H9 (cell line): Measurements from ENCODE around the gene DACT2. TPM values are rescaled to one million over a fixed set of nuclear protein-coding genes. Genes with fewer than 3 reads are reported as not detected.

Experiments
- DNase-seq: peaks from one replicate; pipeline ENCODE4 v3.0.0-alpha.2; 2017
- H2AFZ ChIP-seq: one replicate; pipeline ENCODE4 v1.6.1; 2013; ENCODE audit warnings: mild to moderate bottlenecking, low read length, control low read depth, moderate library complexity
- H2AK5ac ChIP-seq: 2 replicates; pipeline ENCODE4 v1.6.1; 2013; ENCODE audit warnings: low read length, control low read depth, mixed read lengths; ENCODE audit not compliant: insufficient read length
- H2BK120ac ChIP-seq: one replicate; pipeline ENCODE4 v1.6.1; 2013; ENCODE audit warnings: low read depth, mild to moderate bottlenecking, low read length, control low read depth, inconsistent platforms; ENCODE audit not compliant: poor library complexity, severe bottlenecking
- H2BK12ac ChIP-seq: 2 replicates; pipeline ENCODE4 v1.6.1; 2013; ENCODE audit warnings: low read length, control low read depth, mixed read lengths, low read depth; ENCODE audit not compliant: insufficient read length
- H2BK15ac ChIP-seq: 2 replicates; pipeline ENCODE4 v1.6.1; 2013; ENCODE audit warnings: low read depth, low read length, control low read depth
- H2BK20ac ChIP-seq: one replicate; pipeline ENCODE4 v1.6.1; 2013; ENCODE audit warnings: low read depth, mild to moderate bottlenecking, low read length, control low read depth, inconsistent platforms; ENCODE audit not compliant: poor library complexity, severe bottlenecking
- H2BK5ac ChIP-seq: 2 replicates; pipeline ENCODE4 v1.6.1; 2013; ENCODE audit warnings: low read length, control low read depth, mixed read lengths; ENCODE audit not compliant: insufficient read length
- H3K14ac ChIP-seq: 2 replicates; pipeline ENCODE4 v1.6.1; 2013; ENCODE audit warnings: low read length, control low read depth; ENCODE audit not compliant: insufficient read depth
- H3K18ac ChIP-seq: 2 replicates; pipeline ENCODE4 v1.6.1; 2013; ENCODE audit warnings: low read depth, mild to moderate bottlenecking, mixed read lengths, low read length, control low read depth; ENCODE audit not compliant: insufficient read length
- H3K23ac ChIP-seq: 2 replicates; pipeline ENCODE4 v1.6.1; 2013; ENCODE audit warnings: low read length, control low read depth, mixed read lengths, low read depth; ENCODE audit not compliant: insufficient read length
- H3K23me2 ChIP-seq: 2 replicates; pipeline ENCODE4 v1.6.1; 2013; ENCODE audit warnings: low read depth, mild to moderate bottlenecking, mixed read lengths, low read length, control low read depth; ENCODE audit not compliant: insufficient read length, poor library complexity, severe bottlenecking
- H3K27ac ChIP-seq: 2 replicates; pipeline ENCODE4 v1.5.1; 2013; ENCODE audit warnings: low read length, control low read depth, mixed read lengths, low read depth; ENCODE audit not compliant: insufficient read length
- H3K27me3 ChIP-seq: 2 replicates; pipeline ENCODE4 v1.6.1; 2013; ENCODE audit warnings: low read length, control low read depth, inconsistent platforms; ENCODE audit not compliant: insufficient read depth
- H3K4ac ChIP-seq: 2 replicates; pipeline ENCODE4 v1.6.1; 2013; ENCODE audit warnings: low read depth, mild to moderate bottlenecking, control low read depth, inconsistent platforms, low read length, moderate library complexity
- H3K4me1 ChIP-seq: 2 replicates; pipeline ENCODE4 v1.6.1; 2013; ENCODE audit warnings: low read length, control low read depth, inconsistent platforms; ENCODE audit not compliant: insufficient read depth
- H3K4me2 ChIP-seq: 2 replicates; pipeline ENCODE4 v1.6.1; 2013; ENCODE audit warnings: low read length, control low read depth, mixed read lengths; ENCODE audit not compliant: insufficient read length, insufficient read depth
- H3K56ac ChIP-seq: 2 replicates; pipeline ENCODE4 v1.6.1; 2013; ENCODE audit warnings: low read depth, mild to moderate bottlenecking, mixed read lengths, low read length, control low read depth; ENCODE audit not compliant: insufficient read length
- H3K79me1 ChIP-seq: 2 replicates; pipeline ENCODE4 v1.6.1; 2013; ENCODE audit warnings: low read depth, mild to moderate bottlenecking, moderate library complexity, low read length, control low read depth, inconsistent platforms; ENCODE audit not compliant: insufficient read depth, poor library complexity, severe bottlenecking
- H3K79me2 ChIP-seq: 2 replicates; pipeline ENCODE4 v1.6.1; 2013; ENCODE audit warnings: low read length, control low read depth, inconsistent platforms; ENCODE audit not compliant: insufficient read depth
- H3K9ac ChIP-seq: 2 replicates; pipeline ENCODE4 v1.6.1; 2013; ENCODE audit warnings: low read length, control low read depth, mixed read lengths; ENCODE audit not compliant: insufficient read length; ENCODE audit errors: extremely low read depth
- H3K9me3 ChIP-seq: one replicate; pipeline ENCODE4 v1.6.1; 2013; ENCODE audit warnings: low read depth, low read length, inconsistent platforms; ENCODE audit not compliant: control insufficient read depth
- H3T11ph ChIP-seq: one replicate; pipeline ENCODE4 v1.6.1; 2013; ENCODE audit warnings: mild to moderate bottlenecking, low read length, control low read depth, inconsistent platforms
- H4K20me1 ChIP-seq: one replicate; pipeline ENCODE4 v1.6.1; 2013; ENCODE audit not compliant: control insufficient read depth, insufficient read length, insufficient read depth
- H4K5ac ChIP-seq: 2 replicates; pipeline ENCODE4 v1.6.1; 2013; ENCODE audit warnings: low read depth, mild to moderate bottlenecking, mixed read lengths, low read length, control low read depth; ENCODE audit not compliant: insufficient read length
- H4K8ac ChIP-seq: replicated peaks from 2 replicates; pipeline ENCODE4 v1.6.1; 2013; ENCODE audit warnings: low read length, control low read depth, mixed read lengths, low read depth; ENCODE audit not compliant: insufficient read length
- H4K91ac ChIP-seq: 2 replicates; pipeline ENCODE4 v1.6.1; 2013; ENCODE audit warnings: low read depth, mild to moderate bottlenecking, moderate library complexity, mixed read lengths, low read length, control low read depth; ENCODE audit not compliant: insufficient read length
- H3K27ac Mint-ChIP-seq, 3 experiments: 2 replicates in 2 of 3; 3 replicates in 1 of 3; pipeline ENCODE4 v1.8.0; 2020 to 2021; ENCODE audit warnings: mixed read lengths in 3 of 3, mild to moderate bottlenecking in 1 of 3, moderate library complexity in 1 of 3
- H3K27me3 Mint-ChIP-seq: 2 replicates; pipeline ENCODE4 v1.8.0; 2021; ENCODE audit warnings: low read depth, mild to moderate bottlenecking, moderate library complexity, mixed read lengths
- H3K36me3 Mint-ChIP-seq, 3 experiments: 2 replicates in 2 of 3; 3 replicates in 1 of 3; pipeline ENCODE4 v1.8.0; 2020 to 2021; ENCODE audit warnings: low read depth in 3 of 3, mixed read lengths in 3 of 3; ENCODE audit not compliant: insufficient read depth in 1 of 3
- H3K4me1 Mint-ChIP-seq, 2 experiments: 2 replicates each; pipeline ENCODE4 v1.8.0; 2020; ENCODE audit warnings: mixed read lengths in 2 of 2
- H3K4me3 Mint-ChIP-seq, 2 experiments: 2 replicates in 1 of 2; 3 replicates in 1 of 2; pipeline ENCODE4 v1.8.0; 2020 to 2021; ENCODE audit warnings: mild to moderate bottlenecking in 2 of 2, mixed read lengths in 2 of 2, moderate library complexity in 1 of 2
- H3K9me3 Mint-ChIP-seq, 2 experiments: 2 replicates in 1 of 2; 3 replicates in 1 of 2; pipeline ENCODE4 v1.8.0; 2020; ENCODE audit warnings: mild to moderate bottlenecking in 2 of 2, mixed read lengths in 2 of 2, moderate library complexity in 1 of 2
- WGBS: extraction: QIAGEN DNeasy Blood & Tissue Kit; methylation state at CpG from one replicate; pipeline ENCODE4 v1.1.7; 2013; ENCODE audit warnings: missing lambda C conversion rate, low lambda C conversion rate, mixed read lengths; ENCODE audit not compliant: insufficient read length; ENCODE audit errors: extremely low coverage; 5-methylcytosine and 5-hydroxymethylcytosine counted together
- total RNA-seq: library from RNA; stranded (reverse); gene quantifications from 2 replicates; pipeline ENCODE4 v1.2.1, GENCODE V29; 2021
- TF ChIP-seq, protein P1 (sequence below): fragments of 200-600 bp; sonication (generic); conservative IDR thresholded peaks from 3 replicates; pipeline ENCODE4 v1.8.0; 2021; ENCODE audit warnings: antibody characterized with exemption, mild to moderate bottlenecking

The DACT2 gene
- total RNA-seq, 1 experiment from 2014 or later: 1.8 TPM

DNA sequence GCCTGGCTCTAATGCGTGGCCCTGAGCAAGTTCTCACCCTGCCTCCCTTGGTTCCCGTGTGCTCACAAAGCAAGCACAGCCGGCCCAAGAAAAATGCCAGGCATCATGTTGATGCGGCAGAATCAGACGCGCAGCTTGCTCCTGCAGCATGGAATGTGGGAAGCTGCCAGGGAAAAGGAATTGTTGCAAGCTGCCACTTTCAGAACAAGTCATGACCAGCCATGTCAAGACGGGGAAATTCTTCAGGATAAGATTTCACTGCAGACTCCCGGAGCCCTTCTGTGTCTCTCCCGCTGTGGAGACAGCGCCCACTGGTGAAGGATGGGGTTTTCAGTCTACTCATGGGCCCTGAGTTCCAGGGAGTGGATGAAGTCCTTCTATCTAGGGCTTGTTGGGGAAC lies 4.6 kb downstream of the DACT2 start:
- Histone ChIP-seq H3K4me2 (no peak overlapping the region), H3T11ph (no peak overlapping the region), H3K27me3 (no peaks in the 10 kb centered on the region), H3K9ac (no peak overlapping the region), H2BK12ac (no peak overlapping the region), H3K23ac (no peak overlapping the region), H2BK120ac (no peak overlapping the region), H4K91ac (no peak overlapping the region), H3K23me2 (peaks cover 9% of the 10 kb centered on the region), H2BK20ac (no peak overlapping the region), H3K18ac (no peak overlapping the region), H2BK5ac (no peak overlapping the region), H2BK15ac (no peak overlapping the region), H3K9me3 (no peaks in the 10 kb centered on the region), H3K79me2 (no peaks in the 10 kb centered on the region), H3K27ac (no peak overlapping the region), H3K14ac (no peak overlapping the region; the same call in 1 of the 2 replicates), H3K56ac (no peak overlapping the region), H2AFZ (no peak overlapping the region), H3K79me1 (no peaks in the 10 kb centered on the region), H3K4me1 (peaks cover 9% of the 10 kb centered on the region), H2AK5ac (no peak overlapping the region), H3K4ac (no peak overlapping the region), H4K8ac (no peak overlapping the region), H4K20me1 (no peaks in the 10 kb centered on the region), H4K5ac (no peak overlapping the region)
- TF ChIP-seq, protein P1, sequence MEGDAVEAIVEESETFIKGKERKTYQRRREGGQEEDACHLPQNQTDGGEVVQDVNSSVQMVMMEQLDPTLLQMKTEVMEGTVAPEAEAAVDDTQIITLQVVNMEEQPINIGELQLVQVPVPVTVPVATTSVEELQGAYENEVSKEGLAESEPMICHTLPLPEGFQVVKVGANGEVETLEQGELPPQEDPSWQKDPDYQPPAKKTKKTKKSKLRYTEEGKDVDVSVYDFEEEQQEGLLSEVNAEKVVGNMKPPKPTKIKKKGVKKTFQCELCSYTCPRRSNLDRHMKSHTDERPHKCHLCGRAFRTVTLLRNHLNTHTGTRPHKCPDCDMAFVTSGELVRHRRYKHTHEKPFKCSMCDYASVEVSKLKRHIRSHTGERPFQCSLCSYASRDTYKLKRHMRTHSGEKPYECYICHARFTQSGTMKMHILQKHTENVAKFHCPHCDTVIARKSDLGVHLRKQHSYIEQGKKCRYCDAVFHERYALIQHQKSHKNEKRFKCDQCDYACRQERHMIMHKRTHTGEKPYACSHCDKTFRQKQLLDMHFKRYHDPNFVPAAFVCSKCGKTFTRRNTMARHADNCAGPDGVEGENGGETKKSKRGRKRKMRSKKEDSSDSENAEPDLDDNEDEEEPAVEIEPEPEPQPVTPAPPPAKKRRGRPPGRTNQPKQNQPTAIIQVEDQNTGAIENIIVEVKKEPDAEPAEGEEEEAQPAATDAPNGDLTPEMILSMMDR: no peak
- no CpG with 5 or more reads among the region's 10 CpGs for WGBS
- Mint-ChIP-seq H3K4me3 (peak overlapping the region in 1 of 2 experiments; percentile 40; a peak in 1 of 5 replicates), H3K36me3 (no peaks in the 10 kb centered on the region; a peak in 4 of 7 replicates), H3K4me1 (peaks cover 38 to 52% of the 10 kb centered on the region in 2 experiments), H3K9me3 (no peaks in the 10 kb centered on the region; a peak in 1 of 5 replicates), H3K27me3 (peaks cover 29% of the 10 kb centered on the region), H3K27ac (no peak overlapping the region)
- DNase-seq: no peak
